ENCODE data around the gene FBXO47.
"Not testable (repeated sequence)": the region's sequence is repeated elsewhere in the genome, so short reads cannot be mapped to it uniquely, and the experiment has no call there.

Gene FBXO47

DNA sequence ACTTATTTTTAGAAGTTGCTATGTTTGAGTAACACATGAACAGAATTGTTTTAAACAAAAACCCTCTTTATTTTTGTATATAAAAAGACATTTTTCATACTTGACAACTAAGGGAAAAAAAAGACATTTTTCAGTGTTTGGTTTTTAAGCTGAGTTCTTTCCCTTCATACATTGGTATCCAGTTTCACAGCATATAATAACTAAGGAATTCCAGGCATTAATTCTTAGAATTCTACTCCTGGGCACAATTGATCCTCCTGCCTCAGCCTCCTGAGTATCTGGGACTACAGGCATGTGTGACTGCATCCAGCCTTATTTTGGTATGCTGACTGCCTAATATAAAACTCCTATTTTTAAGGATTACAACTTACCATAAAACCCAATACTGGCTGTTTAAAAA, 8.4 kb downstream of the FBXO47 start:
- H3K4me1 Mint-ChIP-seq (ENCODE audit: low read depth), result peaks cover 11% of the 10 kb centered on the region
- no peak for DNase-seq (ENCODE audit: low spot score)
- no peaks in the 10 kb centered on the region for H3K27me3 Mint-ChIP-seq (ENCODE audit: low read depth)
- no peak overlapping the region for H3K27ac Mint-ChIP-seq
- H3K36me3 Mint-ChIP-seq (ENCODE audit: low read depth), result no peaks in the 10 kb centered on the region
- no peak overlapping the region for H3K4me3 Mint-ChIP-seq
- H3K9me3 Mint-ChIP-seq, result no peaks in the 10 kb centered on the region

DNA sequence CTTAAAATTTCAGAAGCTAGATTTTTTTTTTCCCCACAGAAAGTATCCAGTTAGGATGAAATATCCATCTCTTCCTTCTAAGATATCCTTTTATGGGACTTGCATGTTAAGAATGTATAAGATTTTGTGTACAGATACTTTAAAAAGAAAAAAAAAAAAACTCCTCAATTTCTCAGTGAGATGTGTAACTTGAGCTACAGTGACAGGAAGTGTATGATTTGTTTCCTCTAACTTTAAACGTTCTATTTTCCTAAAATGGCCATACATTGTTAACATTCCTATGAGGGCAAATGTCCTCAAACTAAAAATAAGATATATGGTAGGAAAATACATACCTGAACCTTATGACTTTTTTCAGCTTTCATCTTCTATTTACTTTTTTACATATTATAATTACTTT, 8.9 kb downstream of the FBXO47 start:
- Mint-ChIP-seq H3K36me3 (ENCODE audit: low read depth) (no peaks in the 10 kb centered on the region), H3K4me1 (ENCODE audit: low read depth) (peaks cover 11% of the 10 kb centered on the region), H3K27ac (no peak overlapping the region), H3K27me3 (ENCODE audit: low read depth) (no peaks in the 10 kb centered on the region), H3K9me3 (no peaks in the 10 kb centered on the region), H3K4me3 (no peak overlapping the region)
- no peak for DNase-seq (ENCODE audit: low spot score)

DNA sequence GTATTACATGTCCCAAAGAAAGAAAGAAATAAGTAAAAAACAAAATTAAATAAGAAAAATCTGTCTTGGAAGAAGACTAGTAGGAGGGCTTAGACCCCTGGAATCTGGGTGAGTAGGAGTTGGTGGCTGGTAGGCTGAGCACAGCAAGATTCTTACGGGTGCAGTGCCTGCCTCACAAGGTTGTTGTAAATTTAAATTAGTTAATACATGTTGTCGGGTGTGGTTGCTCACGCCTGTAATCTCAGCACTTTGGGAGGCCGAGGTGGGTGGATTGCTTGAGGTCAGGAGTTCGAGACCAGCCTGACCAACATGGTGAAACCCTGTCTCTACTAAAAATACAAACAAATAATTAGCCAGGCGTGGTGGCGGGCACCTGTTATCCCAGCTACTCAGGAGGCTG, 13.4 kb downstream of the FBXO47 start:
- H3K9me3 Mint-ChIP-seq; H3K27me3 Mint-ChIP-seq (ENCODE audit: low read depth); H3K4me1 Mint-ChIP-seq (ENCODE audit: low read depth); H3K4me3 Mint-ChIP-seq; DNase-seq (ENCODE audit: low spot score); H3K36me3 Mint-ChIP-seq (ENCODE audit: low read depth); H3K27ac Mint-ChIP-seq: not testable (repeated sequence)

GRCh38 chr17:38947189-38947588, 20.0 kb downstream of the FBXO47 start:
- Mint-ChIP-seq H3K4me3 (no peak overlapping the region), H3K27ac (no peak overlapping the region), H3K9me3 (no peaks in the 10 kb centered on the region), H3K36me3 (ENCODE audit: low read depth) (no peaks in the 10 kb centered on the region), H3K27me3 (ENCODE audit: low read depth) (no peaks in the 10 kb centered on the region), H3K4me1 (ENCODE audit: low read depth) (peaks cover 9% of the 10 kb centered on the region)
- DNase-seq (ENCODE audit: low spot score), result no peak

DNA sequence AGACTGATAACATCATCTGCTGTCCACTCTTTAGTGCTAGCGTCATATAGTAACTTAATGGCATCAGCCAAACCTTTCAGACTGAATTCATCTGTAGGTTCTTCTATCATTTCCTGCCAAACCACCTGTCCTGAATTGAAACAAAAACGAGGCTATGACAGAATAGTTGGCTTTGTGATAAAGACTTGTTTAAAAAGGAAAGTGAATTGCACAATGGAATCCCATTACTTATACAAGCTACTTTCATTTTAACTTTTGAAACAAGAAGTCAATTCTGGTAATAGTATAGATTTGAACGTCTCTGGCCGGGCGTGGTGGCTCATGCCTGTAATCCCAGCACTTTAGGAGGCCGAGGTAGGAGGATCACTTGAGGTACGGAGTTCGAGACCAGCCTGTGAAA, 23.6 kb downstream of the FBXO47 start:
- Mint-ChIP-seq H3K36me3 (ENCODE audit: low read depth) (no peaks in the 10 kb centered on the region), H3K27me3 (ENCODE audit: low read depth) (no peaks in the 10 kb centered on the region), H3K9me3 (no peaks in the 10 kb centered on the region), H3K4me1 (ENCODE audit: low read depth) (peaks cover 9% of the 10 kb centered on the region), H3K4me3 (no peak overlapping the region), H3K27ac (no peak overlapping the region)
- DNase-seq (ENCODE audit: low spot score), result no peak

GRCh38 chr17:38942696-38943334, 24.4 kb downstream of the FBXO47 start:
- H3K4me1 Mint-ChIP-seq (ENCODE audit: low read depth), result peaks cover 9% of the 10 kb centered on the region
- no peak for DNase-seq (ENCODE audit: low spot score)
- H3K4me3 Mint-ChIP-seq, result no peak overlapping the region
- H3K27ac Mint-ChIP-seq, result no peak overlapping the region
- peaks cover 3% of the 10 kb centered on the region for H3K27me3 Mint-ChIP-seq (ENCODE audit: low read depth)
- no peaks in the 10 kb centered on the region for H3K36me3 Mint-ChIP-seq (ENCODE audit: low read depth)
- no peaks in the 10 kb centered on the region for H3K9me3 Mint-ChIP-seq

- peaks cover 9% of the 10 kb centered on the region for H3K4me1 Mint-ChIP-seq (ENCODE audit: low read depth)
- no peak for DNase-seq (ENCODE audit: low spot score)
- no peaks in the 10 kb centered on the region for H3K36me3 Mint-ChIP-seq (ENCODE audit: low read depth)
- H3K27ac Mint-ChIP-seq, result no peak overlapping the region
- H3K9me3 Mint-ChIP-seq, result no peaks in the 10 kb centered on the region
- H3K27me3 Mint-ChIP-seq (ENCODE audit: low read depth), result peaks cover 20% of the 10 kb centered on the region
- no peak overlapping the region for H3K4me3 Mint-ChIP-seq
Observed at GRCh38 chr17:38940404-38940803, 26.8 kb downstream of the FBXO47 start.

- Mint-ChIP-seq H3K4me3 (no peak overlapping the region), H3K27me3 (ENCODE audit: low read depth) (peaks cover 23% of the 10 kb centered on the region), H3K9me3 (no peaks in the 10 kb centered on the region), H3K27ac (no peak overlapping the region), H3K4me1 (ENCODE audit: low read depth) (peaks cover 6% of the 10 kb centered on the region), H3K36me3 (ENCODE audit: low read depth) (no peaks in the 10 kb centered on the region)
- DNase-seq (ENCODE audit: low spot score), result no peak
Observed at GRCh38 chr17:38939987-38940386, 27.2 kb downstream of the FBXO47 start.

GRCh38 chr17:38933962-38934361, 33.2 kb downstream of the FBXO47 start:
- H3K4me3 Mint-ChIP-seq; H3K27ac Mint-ChIP-seq; H3K9me3 Mint-ChIP-seq; H3K36me3 Mint-ChIP-seq (ENCODE audit: low read depth); H3K4me1 Mint-ChIP-seq (ENCODE audit: low read depth); DNase-seq (ENCODE audit: low spot score): not testable (repeated sequence)
- H3K27me3 Mint-ChIP-seq (ENCODE audit: low read depth), result peaks cover 28% of the 10 kb centered on the region

DNA sequence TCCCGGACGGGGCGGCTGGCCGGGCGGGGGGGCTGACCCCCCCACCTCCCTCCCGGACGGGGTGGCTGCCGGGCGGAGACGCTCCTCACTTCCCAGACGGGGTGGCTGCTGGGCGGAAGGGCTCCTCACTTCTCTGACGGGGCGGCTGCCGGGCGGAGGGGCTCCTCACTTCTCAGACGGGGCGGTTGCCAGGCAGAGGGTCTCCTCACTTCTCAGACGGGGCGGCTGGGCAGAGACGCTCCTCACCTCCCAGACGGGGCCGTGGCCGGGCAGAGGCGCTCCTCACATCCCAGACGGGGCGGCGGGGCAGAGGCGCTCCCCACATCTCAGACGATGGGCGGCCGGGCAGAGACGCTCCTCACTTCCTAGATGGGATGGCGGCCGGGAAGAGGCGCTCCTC, 36.4 kb downstream of the FBXO47 start:
- not testable (repeated sequence) for H3K27ac Mint-ChIP-seq; H3K9me3 Mint-ChIP-seq; DNase-seq (ENCODE audit: low spot score); H3K36me3 Mint-ChIP-seq (ENCODE audit: low read depth); H3K4me3 Mint-ChIP-seq
- Mint-ChIP-seq H3K27me3 (ENCODE audit: low read depth) (peaks cover 12% of the 10 kb centered on the region), H3K4me1 (ENCODE audit: low read depth) (peaks cover 14% of the 10 kb centered on the region)

- DNase-seq (ENCODE audit: low spot score), result peak; percentile 39
- Mint-ChIP-seq H3K27me3 (ENCODE audit: low read depth) (no peaks in the 10 kb centered on the region), H3K27ac (no peak overlapping the region), H3K4me3 (no peak overlapping the region), H3K36me3 (ENCODE audit: low read depth) (peaks cover 6% of the 10 kb centered on the region), H3K9me3 (no peaks in the 10 kb centered on the region), H3K4me1 (ENCODE audit: low read depth) (peaks cover 24% of the 10 kb centered on the region)
Observed at GRCh38 chr17:38926293-38927070, 40.7 kb downstream of the FBXO47 start.

GRCh38 chr17:38925263-38925995, 41.8 kb downstream of the FBXO47 start, which contains the start of gene LASP1NB:
Gene LASP1NB, plus strand, starts transcription at chr17:38925614.
- Mint-ChIP-seq H3K4me3 (no peak within 1 kb of the TSS), H3K27ac (peak within 1 kb of the TSS; percentile 17), H3K9me3 (no peaks in the 10 kb centered on the region), H3K27me3 (ENCODE audit: low read depth) (no peaks in the 10 kb centered on the region), H3K36me3 (ENCODE audit: low read depth) (peaks cover 10% of the 10 kb centered on the region), H3K4me1 (ENCODE audit: low read depth) (peaks cover 24% of the 10 kb centered on the region)
- no peak for DNase-seq (ENCODE audit: low spot score)

DNA sequence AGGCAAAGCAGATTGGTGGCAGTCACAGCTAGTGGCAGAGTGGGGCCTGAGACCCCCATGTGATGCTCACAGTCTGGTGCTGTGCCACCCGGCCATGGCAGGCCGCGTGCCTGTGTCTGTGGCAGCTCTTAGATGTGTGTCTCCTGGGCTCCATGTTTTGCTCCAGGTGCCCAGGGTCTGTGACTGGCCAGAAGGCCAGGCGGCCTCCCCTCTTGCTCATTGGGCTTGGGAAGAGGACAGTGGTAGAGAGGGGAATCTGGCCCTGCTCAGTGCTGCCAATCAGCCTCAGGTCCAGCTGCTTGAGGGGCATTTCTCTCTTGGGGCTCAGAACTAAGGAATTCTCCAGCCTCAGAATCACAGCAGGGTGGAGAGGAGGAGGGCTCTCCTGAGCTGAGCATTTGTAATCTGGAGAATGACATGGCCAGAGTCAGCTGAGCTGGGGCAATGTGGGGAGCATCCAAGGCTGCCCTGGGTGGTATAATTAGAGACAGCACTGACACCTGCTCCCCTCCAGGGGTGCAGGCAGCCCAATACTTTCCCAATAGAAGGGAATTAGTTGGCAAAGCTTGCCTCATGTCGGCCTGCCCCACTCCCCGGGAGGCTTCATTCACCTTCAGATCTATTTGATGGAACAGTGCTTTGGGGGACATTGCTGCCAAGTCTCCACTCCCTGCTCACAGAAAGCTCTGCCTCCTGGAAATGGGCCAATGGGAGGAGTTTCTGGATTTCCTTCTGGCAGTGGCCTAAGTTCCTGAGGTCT, 44.5 kb downstream of the FBXO47 start:
- Mint-ChIP-seq H3K9me3 (no peaks in the 10 kb centered on the region), H3K27ac (no peak overlapping the region), H3K4me1 (ENCODE audit: low read depth) (peaks cover 24% of the 10 kb centered on the region), H3K27me3 (ENCODE audit: low read depth) (no peaks in the 10 kb centered on the region), H3K4me3 (no peak overlapping the region), H3K36me3 (ENCODE audit: low read depth) (peaks cover 22% of the 10 kb centered on the region)
- no peak for DNase-seq (ENCODE audit: low spot score)
